Panc1 (cell line): ENCODE data around the gene GNAQ.

Source experiments
- POLR2AphosphoS5 ChIP-seq: IDR thresholded peaks from 2 replicates; pipeline ENCODE4 v1.6.1; 2012; ENCODE audit warnings: mild to moderate bottlenecking, low read depth, low read length, moderate library complexity
- SIN3A ChIP-seq: IDR thresholded peaks from 2 replicates; pipeline ENCODE4 v1.6.1; 2012; ENCODE audit warnings: low read depth, mild to moderate bottlenecking, low read length, moderate library complexity, borderline replicate concordance; ENCODE audit not compliant: insufficient read depth
- TF ChIP-seq, protein P1 (sequence below), 2 experiments: IDR thresholded peaks; 2 replicates each; pipeline ENCODE4 v1.6.1; 2011 to 2012; ENCODE audit warnings: low read depth in 2 of 2, control low read depth in 1 of 2, low read length in 1 of 2, mild to moderate bottlenecking in 1 of 2, moderate library complexity in 1 of 2; ENCODE audit not compliant: insufficient read depth in 1 of 2
- TF ChIP-seq, protein P2 (sequence below): fragments of 450-650 bp; IDR thresholded peaks from 2 replicates; pipeline ENCODE4 v1.5.1; 2017; ENCODE audit warnings: mild to moderate bottlenecking

GRCh38 chr9:77805810-77806209 lies 225.8 kb downstream of the GNAQ start:
- TF ChIP-seq, protein P1, sequence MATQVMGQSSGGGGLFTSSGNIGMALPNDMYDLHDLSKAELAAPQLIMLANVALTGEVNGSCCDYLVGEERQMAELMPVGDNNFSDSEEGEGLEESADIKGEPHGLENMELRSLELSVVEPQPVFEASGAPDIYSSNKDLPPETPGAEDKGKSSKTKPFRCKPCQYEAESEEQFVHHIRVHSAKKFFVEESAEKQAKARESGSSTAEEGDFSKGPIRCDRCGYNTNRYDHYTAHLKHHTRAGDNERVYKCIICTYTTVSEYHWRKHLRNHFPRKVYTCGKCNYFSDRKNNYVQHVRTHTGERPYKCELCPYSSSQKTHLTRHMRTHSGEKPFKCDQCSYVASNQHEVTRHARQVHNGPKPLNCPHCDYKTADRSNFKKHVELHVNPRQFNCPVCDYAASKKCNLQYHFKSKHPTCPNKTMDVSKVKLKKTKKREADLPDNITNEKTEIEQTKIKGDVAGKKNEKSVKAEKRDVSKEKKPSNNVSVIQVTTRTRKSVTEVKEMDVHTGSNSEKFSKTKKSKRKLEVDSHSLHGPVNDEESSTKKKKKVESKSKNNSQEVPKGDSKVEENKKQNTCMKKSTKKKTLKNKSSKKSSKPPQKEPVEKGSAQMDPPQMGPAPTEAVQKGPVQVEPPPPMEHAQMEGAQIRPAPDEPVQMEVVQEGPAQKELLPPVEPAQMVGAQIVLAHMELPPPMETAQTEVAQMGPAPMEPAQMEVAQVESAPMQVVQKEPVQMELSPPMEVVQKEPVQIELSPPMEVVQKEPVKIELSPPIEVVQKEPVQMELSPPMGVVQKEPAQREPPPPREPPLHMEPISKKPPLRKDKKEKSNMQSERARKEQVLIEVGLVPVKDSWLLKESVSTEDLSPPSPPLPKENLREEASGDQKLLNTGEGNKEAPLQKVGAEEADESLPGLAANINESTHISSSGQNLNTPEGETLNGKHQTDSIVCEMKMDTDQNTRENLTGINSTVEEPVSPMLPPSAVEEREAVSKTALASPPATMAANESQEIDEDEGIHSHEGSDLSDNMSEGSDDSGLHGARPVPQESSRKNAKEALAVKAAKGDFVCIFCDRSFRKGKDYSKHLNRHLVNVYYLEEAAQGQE (IDR thresholded peaks at IDR 0.05; ENCODE audit: insufficient read depth in 1 of 2, low read depth in 2 of 2, low read length in 1 of 2): no peak
- TF ChIP-seq, protein P2, sequence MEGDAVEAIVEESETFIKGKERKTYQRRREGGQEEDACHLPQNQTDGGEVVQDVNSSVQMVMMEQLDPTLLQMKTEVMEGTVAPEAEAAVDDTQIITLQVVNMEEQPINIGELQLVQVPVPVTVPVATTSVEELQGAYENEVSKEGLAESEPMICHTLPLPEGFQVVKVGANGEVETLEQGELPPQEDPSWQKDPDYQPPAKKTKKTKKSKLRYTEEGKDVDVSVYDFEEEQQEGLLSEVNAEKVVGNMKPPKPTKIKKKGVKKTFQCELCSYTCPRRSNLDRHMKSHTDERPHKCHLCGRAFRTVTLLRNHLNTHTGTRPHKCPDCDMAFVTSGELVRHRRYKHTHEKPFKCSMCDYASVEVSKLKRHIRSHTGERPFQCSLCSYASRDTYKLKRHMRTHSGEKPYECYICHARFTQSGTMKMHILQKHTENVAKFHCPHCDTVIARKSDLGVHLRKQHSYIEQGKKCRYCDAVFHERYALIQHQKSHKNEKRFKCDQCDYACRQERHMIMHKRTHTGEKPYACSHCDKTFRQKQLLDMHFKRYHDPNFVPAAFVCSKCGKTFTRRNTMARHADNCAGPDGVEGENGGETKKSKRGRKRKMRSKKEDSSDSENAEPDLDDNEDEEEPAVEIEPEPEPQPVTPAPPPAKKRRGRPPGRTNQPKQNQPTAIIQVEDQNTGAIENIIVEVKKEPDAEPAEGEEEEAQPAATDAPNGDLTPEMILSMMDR: no peak
- TF ChIP-seq POLR2AphosphoS5: no peak
- TF ChIP-seq SIN3A: no peak
